ENCODE measurements around the gene OR52W1.

The OR52W1 gene

GRCh38 chr11:6224421-6224820, 25.4 kb downstream of the OR52W1 start:
- DNase-seq (ENCODE audit: low read depth, low spot score) = no peak
- no peak overlapping the region for H3K4me3 ChIP-seq (ENCODE audit: low read depth, low read length)
- no peak for TF ChIP-seq CTCF (IDR thresholded peaks at IDR 0.05; ENCODE audit: low read depth, low read length)
- in situ Hi-C loops (cut with HindIII; ENCODE audit: low sequenced_read_pairs) = no loop called here

GRCh38 chr11:6225024-6225423, 26.0 kb downstream of the OR52W1 start:
- in situ Hi-C loops (cut with HindIII; ENCODE audit: low sequenced_read_pairs) = no loop called here
- no peak for TF ChIP-seq CTCF (IDR thresholded peaks at IDR 0.05; ENCODE audit: low read depth, low read length)
- H3K4me3 ChIP-seq (ENCODE audit: low read depth, low read length) = no peak overlapping the region
- no peak for DNase-seq (ENCODE audit: low read depth, low spot score)

GRCh38 chr11:6225896-6226295, 26.9 kb downstream of the OR52W1 start:
- in situ Hi-C loops (cut with HindIII; ENCODE audit: low sequenced_read_pairs) = no loop called here
- no peak overlapping the region for H3K4me3 ChIP-seq (ENCODE audit: low read depth, low read length)
- no peak for TF ChIP-seq CTCF (IDR thresholded peaks at IDR 0.05; ENCODE audit: low read depth, low read length)
- no peak for DNase-seq (ENCODE audit: low read depth, low spot score)

GRCh38 chr11:6228520-6228919, 29.5 kb downstream of the OR52W1 start:
- in situ Hi-C loops (cut with HindIII; ENCODE audit: low sequenced_read_pairs) = no loop called here
- H3K4me3 ChIP-seq (ENCODE audit: low read depth, low read length) = no peak overlapping the region
- DNase-seq (ENCODE audit: low read depth, low spot score) = no peak
- TF ChIP-seq CTCF (IDR thresholded peaks at IDR 0.05; ENCODE audit: low read depth, low read length) = no peak

GRCh38 chr11:6229911-6230310, 30.9 kb downstream of the OR52W1 start:
- no peak for TF ChIP-seq CTCF (IDR thresholded peaks at IDR 0.05; ENCODE audit: low read depth, low read length)
- DNase-seq (ENCODE audit: low read depth, low spot score) = no peak
- in situ Hi-C loops (cut with HindIII; ENCODE audit: low sequenced_read_pairs) = no loop called here
- no peak overlapping the region for H3K4me3 ChIP-seq (ENCODE audit: low read depth, low read length)

GRCh38 chr11:6232899-6233298, 33.9 kb downstream of the OR52W1 start:
- no peak for TF ChIP-seq CTCF (IDR thresholded peaks at IDR 0.05; ENCODE audit: low read depth, low read length)
- in situ Hi-C loops (cut with HindIII; ENCODE audit: low sequenced_read_pairs) = no loop called here
- DNase-seq (ENCODE audit: low read depth, low spot score) = no peak
- no peak overlapping the region for H3K4me3 ChIP-seq (ENCODE audit: low read depth, low read length)

GRCh38 chr11:6233984-6234386, 35.0 kb downstream of the OR52W1 start:
- no peak for DNase-seq (ENCODE audit: low read depth, low spot score)
- TF ChIP-seq CTCF (IDR thresholded peaks at IDR 0.05; ENCODE audit: low read depth, low read length) = no peak
- peak overlapping the region; percentile 93 for H3K4me3 ChIP-seq (ENCODE audit: low read depth, low read length)
- in situ Hi-C loops (cut with HindIII; ENCODE audit: low sequenced_read_pairs) = no loop called here
